H9 (cell line): ENCODE data around the gene CA9. TPM values are rescaled to one million over a fixed set of nuclear protein-coding genes. Genes with fewer than 3 reads are reported as not detected.

Experiments used
- DNase-seq: peaks from one replicate; pipeline ENCODE4 v3.0.0-alpha.2; 2017
- H2AFZ ChIP-seq: one replicate; pipeline ENCODE4 v1.6.1; 2013; ENCODE audit warnings: mild to moderate bottlenecking, low read length, control low read depth, moderate library complexity
- H2AK5ac ChIP-seq: 2 replicates; pipeline ENCODE4 v1.6.1; 2013; ENCODE audit warnings: low read length, control low read depth, mixed read lengths; ENCODE audit not compliant: insufficient read length
- H2BK120ac ChIP-seq: one replicate; pipeline ENCODE4 v1.6.1; 2013; ENCODE audit warnings: low read depth, mild to moderate bottlenecking, low read length, control low read depth, inconsistent platforms; ENCODE audit not compliant: poor library complexity, severe bottlenecking
- H2BK12ac ChIP-seq: 2 replicates; pipeline ENCODE4 v1.6.1; 2013; ENCODE audit warnings: low read length, control low read depth, mixed read lengths, low read depth; ENCODE audit not compliant: insufficient read length
- H2BK15ac ChIP-seq: 2 replicates; pipeline ENCODE4 v1.6.1; 2013; ENCODE audit warnings: low read depth, low read length, control low read depth
- H2BK20ac ChIP-seq: one replicate; pipeline ENCODE4 v1.6.1; 2013; ENCODE audit warnings: low read depth, mild to moderate bottlenecking, low read length, control low read depth, inconsistent platforms; ENCODE audit not compliant: poor library complexity, severe bottlenecking
- H2BK5ac ChIP-seq: 2 replicates; pipeline ENCODE4 v1.6.1; 2013; ENCODE audit warnings: low read length, control low read depth, mixed read lengths; ENCODE audit not compliant: insufficient read length
- H3K14ac ChIP-seq: 2 replicates; pipeline ENCODE4 v1.6.1; 2013; ENCODE audit warnings: low read length, control low read depth; ENCODE audit not compliant: insufficient read depth
- H3K18ac ChIP-seq: 2 replicates; pipeline ENCODE4 v1.6.1; 2013; ENCODE audit warnings: low read depth, mild to moderate bottlenecking, mixed read lengths, low read length, control low read depth; ENCODE audit not compliant: insufficient read length
- H3K23ac ChIP-seq: 2 replicates; pipeline ENCODE4 v1.6.1; 2013; ENCODE audit warnings: low read length, control low read depth, mixed read lengths, low read depth; ENCODE audit not compliant: insufficient read length
- H3K23me2 ChIP-seq: 2 replicates; pipeline ENCODE4 v1.6.1; 2013; ENCODE audit warnings: low read depth, mild to moderate bottlenecking, mixed read lengths, low read length, control low read depth; ENCODE audit not compliant: insufficient read length, poor library complexity, severe bottlenecking
- H3K27ac ChIP-seq: 2 replicates; pipeline ENCODE4 v1.5.1; 2013; ENCODE audit warnings: low read length, control low read depth, mixed read lengths, low read depth; ENCODE audit not compliant: insufficient read length
- H3K27me3 ChIP-seq: 2 replicates; pipeline ENCODE4 v1.6.1; 2013; ENCODE audit warnings: low read length, control low read depth, inconsistent platforms; ENCODE audit not compliant: insufficient read depth
- H3K4ac ChIP-seq: 2 replicates; pipeline ENCODE4 v1.6.1; 2013; ENCODE audit warnings: low read depth, mild to moderate bottlenecking, control low read depth, inconsistent platforms, low read length, moderate library complexity
- H3K4me1 ChIP-seq: 2 replicates; pipeline ENCODE4 v1.6.1; 2013; ENCODE audit warnings: low read length, control low read depth, inconsistent platforms; ENCODE audit not compliant: insufficient read depth
- H3K4me2 ChIP-seq: 2 replicates; pipeline ENCODE4 v1.6.1; 2013; ENCODE audit warnings: low read length, control low read depth, mixed read lengths; ENCODE audit not compliant: insufficient read length, insufficient read depth
- H3K56ac ChIP-seq: 2 replicates; pipeline ENCODE4 v1.6.1; 2013; ENCODE audit warnings: low read depth, mild to moderate bottlenecking, mixed read lengths, low read length, control low read depth; ENCODE audit not compliant: insufficient read length
- H3K79me1 ChIP-seq: 2 replicates; pipeline ENCODE4 v1.6.1; 2013; ENCODE audit warnings: low read depth, mild to moderate bottlenecking, moderate library complexity, low read length, control low read depth, inconsistent platforms; ENCODE audit not compliant: insufficient read depth, poor library complexity, severe bottlenecking
- H3K79me2 ChIP-seq: 2 replicates; pipeline ENCODE4 v1.6.1; 2013; ENCODE audit warnings: low read length, control low read depth, inconsistent platforms; ENCODE audit not compliant: insufficient read depth
- H3K9ac ChIP-seq: 2 replicates; pipeline ENCODE4 v1.6.1; 2013; ENCODE audit warnings: low read length, control low read depth, mixed read lengths; ENCODE audit not compliant: insufficient read length; ENCODE audit errors: extremely low read depth
- H3K9me3 ChIP-seq: one replicate; pipeline ENCODE4 v1.6.1; 2013; ENCODE audit warnings: low read depth, low read length, inconsistent platforms; ENCODE audit not compliant: control insufficient read depth
- H3T11ph ChIP-seq: one replicate; pipeline ENCODE4 v1.6.1; 2013; ENCODE audit warnings: mild to moderate bottlenecking, low read length, control low read depth, inconsistent platforms
- H4K20me1 ChIP-seq: one replicate; pipeline ENCODE4 v1.6.1; 2013; ENCODE audit not compliant: control insufficient read depth, insufficient read length, insufficient read depth
- H4K5ac ChIP-seq: 2 replicates; pipeline ENCODE4 v1.6.1; 2013; ENCODE audit warnings: low read depth, mild to moderate bottlenecking, mixed read lengths, low read length, control low read depth; ENCODE audit not compliant: insufficient read length
- H4K8ac ChIP-seq: replicated peaks from 2 replicates; pipeline ENCODE4 v1.6.1; 2013; ENCODE audit warnings: low read length, control low read depth, mixed read lengths, low read depth; ENCODE audit not compliant: insufficient read length
- H4K91ac ChIP-seq: 2 replicates; pipeline ENCODE4 v1.6.1; 2013; ENCODE audit warnings: low read depth, mild to moderate bottlenecking, moderate library complexity, mixed read lengths, low read length, control low read depth; ENCODE audit not compliant: insufficient read length
- H3K27ac Mint-ChIP-seq, 3 experiments: 2 replicates in 2 of 3; 3 replicates in 1 of 3; pipeline ENCODE4 v1.8.0; 2020 to 2021; ENCODE audit warnings: mixed read lengths in 3 of 3, mild to moderate bottlenecking in 1 of 3, moderate library complexity in 1 of 3
- H3K27me3 Mint-ChIP-seq: 2 replicates; pipeline ENCODE4 v1.8.0; 2021; ENCODE audit warnings: low read depth, mild to moderate bottlenecking, moderate library complexity, mixed read lengths
- H3K36me3 Mint-ChIP-seq, 3 experiments: 2 replicates in 2 of 3; 3 replicates in 1 of 3; pipeline ENCODE4 v1.8.0; 2020 to 2021; ENCODE audit warnings: low read depth in 3 of 3, mixed read lengths in 3 of 3; ENCODE audit not compliant: insufficient read depth in 1 of 3
- H3K4me1 Mint-ChIP-seq, 2 experiments: 2 replicates each; pipeline ENCODE4 v1.8.0; 2020; ENCODE audit warnings: mixed read lengths in 2 of 2
- H3K4me3 Mint-ChIP-seq, 2 experiments: 2 replicates in 1 of 2; 3 replicates in 1 of 2; pipeline ENCODE4 v1.8.0; 2020 to 2021; ENCODE audit warnings: mild to moderate bottlenecking in 2 of 2, mixed read lengths in 2 of 2, moderate library complexity in 1 of 2
- H3K9me3 Mint-ChIP-seq, 2 experiments: 2 replicates in 1 of 2; 3 replicates in 1 of 2; pipeline ENCODE4 v1.8.0; 2020; ENCODE audit warnings: mild to moderate bottlenecking in 2 of 2, mixed read lengths in 2 of 2, moderate library complexity in 1 of 2
- WGBS: extraction: QIAGEN DNeasy Blood & Tissue Kit; methylation state at CpG from one replicate; pipeline ENCODE4 v1.1.7; 2013; ENCODE audit warnings: missing lambda C conversion rate, low lambda C conversion rate, mixed read lengths; ENCODE audit not compliant: insufficient read length; ENCODE audit errors: extremely low coverage; 5-methylcytosine and 5-hydroxymethylcytosine counted together
- total RNA-seq: library from RNA; stranded (reverse); gene quantifications from 2 replicates; pipeline ENCODE4 v1.2.1, GENCODE V29; 2021
- TF ChIP-seq, protein P1 (sequence below): fragments of 200-600 bp; sonication (generic); conservative IDR thresholded peaks from 3 replicates; pipeline ENCODE4 v1.8.0; 2021; ENCODE audit warnings: antibody characterized with exemption, mild to moderate bottlenecking

Gene CA9
- total RNA-seq, 1 experiment from 2014 or later, result 0.94 TPM

GRCh38 chr9:35689542-35690293 is 16.0 kb downstream of the CA9 start, which contains the start of gene TPM2:
TSS of gene TPM2 (minus strand) at chr9:35689925. CDS start at chr9:35689817, 108 bp downstream.
- no CpG with 5 or more reads among the region's 61 CpGs for WGBS
- H3K27ac ChIP-seq, result no peak within 1 kb of the TSS

More at GRCh38 chr9:35689542-35690293, 16.0 kb downstream of the CA9 start, which contains the start of gene TPM2:
- Mint-ChIP-seq H3K27me3 (no peaks in the 10 kb centered on the region; the same call in 1 of the 2 replicates), H3K27ac (peak within 1 kb of the TSS; percentile 70 to 91 (median 84); a peak in 4 of 7 replicates), H3K4me1 (peaks cover 27 to 30% of the 10 kb centered on the region in 2 experiments), H3K4me3 (peak within 1 kb of the TSS; percentile 84 to 93), H3K36me3 (peaks cover 18 to 40% (median 34%) of the 10 kb centered on the region in 3 experiments), H3K9me3 (peaks cover 0 to 2% of the 10 kb centered on the region in 2 experiments; a peak in 2 of 5 replicates)
- no peaks in the 10 kb centered on the region for H3K79me1 ChIP-seq
- H2BK120ac ChIP-seq, result no peak within 1 kb of the TSS
- no peak within 1 kb of the TSS for H4K8ac ChIP-seq
- peaks cover 6% of the 10 kb centered on the region for H3K23me2 ChIP-seq
- no peaks in the 10 kb centered on the region for H4K20me1 ChIP-seq
- H2BK12ac ChIP-seq, result no peak within 1 kb of the TSS
- no peak within 1 kb of the TSS for H2BK20ac ChIP-seq
- H3K79me2 ChIP-seq, result no peaks in the 10 kb centered on the region; the same call in 1 of the 2 replicates
- peak within 1 kb of the TSS; percentile 36 for H3K9ac ChIP-seq
- H3K4me1 ChIP-seq, result peaks cover 3% of the 10 kb centered on the region; the same call in 1 of the 2 replicates
- no peak within 1 kb of the TSS for H2AK5ac ChIP-seq
- TF ChIP-seq, protein P1, sequence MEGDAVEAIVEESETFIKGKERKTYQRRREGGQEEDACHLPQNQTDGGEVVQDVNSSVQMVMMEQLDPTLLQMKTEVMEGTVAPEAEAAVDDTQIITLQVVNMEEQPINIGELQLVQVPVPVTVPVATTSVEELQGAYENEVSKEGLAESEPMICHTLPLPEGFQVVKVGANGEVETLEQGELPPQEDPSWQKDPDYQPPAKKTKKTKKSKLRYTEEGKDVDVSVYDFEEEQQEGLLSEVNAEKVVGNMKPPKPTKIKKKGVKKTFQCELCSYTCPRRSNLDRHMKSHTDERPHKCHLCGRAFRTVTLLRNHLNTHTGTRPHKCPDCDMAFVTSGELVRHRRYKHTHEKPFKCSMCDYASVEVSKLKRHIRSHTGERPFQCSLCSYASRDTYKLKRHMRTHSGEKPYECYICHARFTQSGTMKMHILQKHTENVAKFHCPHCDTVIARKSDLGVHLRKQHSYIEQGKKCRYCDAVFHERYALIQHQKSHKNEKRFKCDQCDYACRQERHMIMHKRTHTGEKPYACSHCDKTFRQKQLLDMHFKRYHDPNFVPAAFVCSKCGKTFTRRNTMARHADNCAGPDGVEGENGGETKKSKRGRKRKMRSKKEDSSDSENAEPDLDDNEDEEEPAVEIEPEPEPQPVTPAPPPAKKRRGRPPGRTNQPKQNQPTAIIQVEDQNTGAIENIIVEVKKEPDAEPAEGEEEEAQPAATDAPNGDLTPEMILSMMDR, result no peak
- peak; percentile 87 for DNase-seq
- no peak within 1 kb of the TSS for H2BK15ac ChIP-seq
- H3K14ac ChIP-seq, result peak within 1 kb of the TSS; percentile 81
- H2AFZ ChIP-seq, result no peak within 1 kb of the TSS
- H3K27me3 ChIP-seq, result no peaks in the 10 kb centered on the region
- H2BK5ac ChIP-seq, result no peak within 1 kb of the TSS
- no peak within 1 kb of the TSS for H3K56ac ChIP-seq
- H3K23ac ChIP-seq, result no peak within 1 kb of the TSS
- H3K4ac ChIP-seq, result no peak within 1 kb of the TSS
- H4K5ac ChIP-seq, result no peak within 1 kb of the TSS
- no peaks in the 10 kb centered on the region for H3K9me3 ChIP-seq
- no peak within 1 kb of the TSS for H4K91ac ChIP-seq
- peak within 1 kb of the TSS; percentile 67 for H3K4me2 ChIP-seq
- peak within 1 kb of the TSS; percentile 59 for H3K18ac ChIP-seq
- no peak within 1 kb of the TSS for H3T11ph ChIP-seq
